Activated CD4-positive, alpha-beta T cell treated with anti-CD3 and anti-CD28 coated beads for 4 hours (primary cell): ENCODE results near the gene COL2A1.

ENCODE experiments used
- DNase-seq, 2 donors: peaks; one replicate each; pipeline ENCODE4 v3.0.0-alpha.2; 2020

Gene COL2A1

DNA sequence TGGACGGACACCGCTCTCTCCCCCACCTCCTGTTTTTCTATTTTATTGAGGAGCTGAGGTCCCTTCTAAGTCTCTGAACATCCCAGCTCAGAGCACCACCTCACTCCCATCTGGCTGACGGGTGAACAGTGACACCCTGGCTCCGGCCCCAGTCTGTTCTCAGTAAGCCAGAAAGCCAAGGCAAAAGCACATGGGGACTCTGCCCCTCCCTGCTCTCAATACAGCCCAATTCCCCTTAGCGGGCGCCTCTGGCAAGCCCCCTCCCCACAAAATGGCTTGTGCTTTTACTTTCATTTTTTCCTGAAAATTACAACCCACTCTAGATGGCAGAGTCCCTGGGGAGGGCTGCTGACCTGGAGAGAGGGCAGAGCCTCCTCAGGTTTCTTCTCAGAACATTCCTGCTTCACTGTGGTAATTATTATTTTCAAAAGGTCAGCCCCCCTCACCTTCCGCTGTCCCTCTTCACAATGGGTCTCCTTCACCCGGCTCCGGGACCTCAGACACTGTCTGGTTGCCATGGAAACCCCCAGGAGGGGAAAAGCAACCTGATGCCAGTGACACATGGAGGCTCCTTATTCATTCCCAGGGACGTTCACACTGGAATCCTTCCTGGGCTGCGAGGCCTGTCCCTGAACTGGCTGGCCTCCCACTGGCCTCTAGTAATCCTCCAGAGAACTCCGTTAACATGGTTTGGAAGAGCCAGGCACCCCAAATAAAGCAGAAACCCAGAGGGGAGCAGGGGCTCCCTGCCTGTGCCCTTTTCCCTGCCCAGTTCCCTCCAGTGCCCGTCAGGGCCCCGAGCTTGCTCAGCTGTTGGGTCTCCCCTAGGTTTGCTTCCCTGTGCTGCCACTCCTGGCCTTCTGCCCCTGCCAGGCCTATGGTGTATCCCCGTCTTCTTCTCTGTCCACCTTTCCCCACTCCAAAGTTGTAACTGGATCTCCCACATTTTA lies 15.9 kb downstream of the COL2A1 start:
- no peak for DNase-seq

DNA sequence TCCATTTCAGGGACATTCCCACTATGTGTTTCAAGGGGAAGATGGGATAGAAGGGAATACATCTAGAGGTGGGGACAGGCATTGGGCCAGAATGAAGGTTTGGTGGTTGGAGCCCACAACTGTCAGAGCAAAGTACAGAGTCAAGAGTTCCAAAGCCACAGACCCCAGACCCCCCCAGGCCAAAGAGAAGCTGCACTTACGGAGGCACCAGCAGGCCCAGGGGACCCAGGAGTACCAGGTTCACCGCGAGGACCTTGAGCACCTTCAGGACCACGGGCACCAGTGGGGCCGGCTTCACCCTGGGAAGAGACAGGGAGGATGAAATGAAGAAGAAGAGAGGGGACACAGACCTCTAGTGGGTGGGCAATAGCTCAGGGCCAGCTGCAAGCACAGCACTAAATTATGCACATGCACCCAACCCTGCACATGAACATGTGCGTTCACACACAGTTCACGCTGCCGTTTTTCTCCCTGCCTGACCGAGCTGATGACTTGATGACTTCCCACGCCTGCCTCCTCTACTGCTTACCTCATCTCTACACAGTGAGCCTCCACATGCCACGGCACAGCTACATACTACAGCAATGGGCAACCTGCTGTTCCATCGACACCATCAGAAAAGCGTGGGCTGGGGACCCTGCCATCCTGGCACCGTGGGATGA lies 16.7 kb downstream of the COL2A1 start:
- DNase-seq, result no peak

DNA sequence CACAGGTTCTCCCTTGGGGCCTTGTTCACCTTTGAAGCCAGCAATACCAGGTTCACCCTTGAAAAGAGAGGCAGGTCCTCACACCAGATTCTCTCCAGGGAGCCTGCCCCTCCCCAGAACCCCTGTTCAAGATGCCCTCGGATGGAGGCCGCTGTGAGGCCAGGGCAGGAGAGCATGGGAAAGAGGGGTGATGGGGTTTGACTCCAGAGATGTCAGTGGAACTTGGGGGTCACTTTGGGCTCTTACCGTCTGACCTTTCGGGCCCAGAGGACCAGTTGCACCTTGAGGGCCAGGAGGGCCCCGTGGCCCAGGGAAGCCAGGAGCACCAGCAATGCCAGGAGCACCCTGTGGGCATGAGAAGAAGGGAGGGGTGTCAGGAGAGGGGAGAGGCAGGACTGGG lies 17.4 kb downstream of the COL2A1 start:
- DNase-seq, result no peak

DNA sequence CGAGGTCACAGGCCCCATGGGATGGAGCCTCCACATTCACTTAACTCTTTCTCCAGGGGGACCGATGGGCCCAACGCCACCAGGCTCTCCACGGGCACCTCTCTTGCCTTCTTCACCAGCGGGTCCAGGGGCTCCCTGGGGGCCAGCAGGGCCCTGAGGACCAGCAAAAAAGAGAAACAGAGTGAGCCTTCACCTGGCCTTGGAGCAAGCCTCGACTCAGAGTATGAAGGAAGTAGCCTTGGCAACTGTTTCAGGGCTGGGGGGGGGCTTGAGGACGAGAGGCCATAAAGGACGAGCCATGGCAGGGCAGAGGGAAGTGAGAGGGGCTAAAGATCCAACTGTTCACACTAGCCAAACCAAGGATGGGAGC lies 18.0 kb downstream of the COL2A1 start:
- no peak for DNase-seq

GRCh38 chr12:47985596-47986290 lies 18.5 kb downstream of the COL2A1 start:
- no peak for DNase-seq

DNA sequence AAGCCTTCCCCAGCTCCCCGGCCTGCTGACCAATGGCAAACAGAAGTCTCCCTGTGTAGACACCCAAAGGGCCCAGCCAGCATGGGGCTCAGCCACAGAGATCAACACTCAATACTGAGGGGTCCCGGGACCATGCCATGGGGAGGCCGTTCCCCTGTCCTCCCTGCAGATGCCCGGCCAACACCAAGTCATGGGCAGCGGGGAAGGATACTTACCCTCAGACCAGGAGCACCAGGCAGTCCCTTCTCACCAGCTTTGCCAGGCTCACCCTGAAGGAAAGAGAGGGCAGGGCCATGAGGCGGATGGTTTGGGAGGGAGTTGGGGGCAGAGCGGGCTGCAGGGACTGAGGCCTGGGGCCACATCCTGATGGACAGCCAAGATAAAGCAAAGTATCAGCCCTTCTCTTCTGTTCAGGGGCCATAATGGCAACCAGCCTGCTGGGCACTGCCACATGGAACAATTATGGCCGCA lies 19.9 kb downstream of the COL2A1 start:
- no peak for DNase-seq

GRCh38 chr12:47983541-47984115 lies 20.6 kb downstream of the COL2A1 start:
- no peak for DNase-seq

GRCh38 chr12:47982770-47983169 lies 21.5 kb downstream of the COL2A1 start:
- no peak for DNase-seq

DNA sequence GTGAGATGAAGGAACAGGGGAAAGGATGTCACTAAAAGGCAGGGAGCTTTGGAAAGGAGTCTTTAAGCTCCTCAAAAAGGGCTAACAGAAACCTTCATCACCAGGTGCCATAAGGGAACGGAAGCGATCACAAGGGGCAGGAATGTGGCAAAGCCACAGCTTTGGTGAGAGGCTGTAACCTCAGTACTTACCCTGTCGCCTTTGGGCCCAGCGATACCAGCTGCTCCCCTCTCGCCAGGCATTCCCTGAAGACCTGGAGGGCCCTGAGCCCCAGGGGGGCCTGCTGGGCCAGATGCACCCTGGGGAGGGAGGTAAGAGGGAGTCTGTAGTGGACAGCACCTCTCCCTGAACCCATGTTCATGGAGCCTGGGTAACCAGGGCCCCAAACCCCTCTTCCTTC lies 22.0 kb downstream of the COL2A1 start:
- DNase-seq, result no peak

- no peak for DNase-seq
Observed at GRCh38 chr12:47981496-47982260, 22.6 kb downstream of the COL2A1 start.

GRCh38 chr12:47980779-47981495 lies 23.3 kb downstream of the COL2A1 start:
- no peak for DNase-seq

DNA sequence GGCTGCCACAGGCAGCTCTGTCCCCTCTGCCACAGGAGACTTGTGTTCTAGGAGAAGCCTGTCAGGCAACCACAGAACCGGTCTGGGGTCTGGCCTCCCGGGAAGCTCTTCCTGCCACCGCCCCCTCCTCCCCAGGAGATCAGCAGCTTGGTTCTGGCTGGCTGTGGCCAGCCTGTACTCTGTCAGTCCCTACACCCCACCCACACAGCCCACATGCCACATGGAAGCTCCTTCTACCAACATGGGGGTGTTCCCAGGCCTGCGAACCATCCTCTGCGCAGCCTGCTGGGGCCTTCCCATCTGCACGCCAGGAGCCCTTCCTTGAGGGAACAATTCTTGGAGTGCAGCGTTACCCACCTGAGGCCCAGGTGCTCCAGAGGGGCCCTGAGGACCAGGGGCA lies 24.1 kb downstream of the COL2A1 start:
- no peak for DNase-seq

GRCh38 chr12:47979686-47980085 lies 24.6 kb downstream of the COL2A1 start:
- DNase-seq, result no peak

GRCh38 chr12:47979166-47979565 lies 25.1 kb downstream of the COL2A1 start:
- DNase-seq, result no peak

DNA sequence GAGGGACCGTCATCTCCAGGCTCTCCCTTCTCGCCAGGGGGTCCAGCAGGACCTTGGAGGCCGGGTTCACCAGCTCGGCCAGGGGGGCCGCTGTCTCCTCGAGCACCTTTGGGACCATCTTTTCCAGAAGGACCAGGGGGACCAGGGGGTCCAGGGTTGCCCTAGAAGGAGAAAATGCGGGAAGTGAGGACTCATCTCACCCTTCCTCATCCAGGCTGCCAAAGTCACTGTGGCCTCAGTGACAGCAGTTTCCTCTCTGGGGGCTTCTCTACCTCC lies 25.7 kb downstream of the COL2A1 start:
- DNase-seq, result no peak

DNA sequence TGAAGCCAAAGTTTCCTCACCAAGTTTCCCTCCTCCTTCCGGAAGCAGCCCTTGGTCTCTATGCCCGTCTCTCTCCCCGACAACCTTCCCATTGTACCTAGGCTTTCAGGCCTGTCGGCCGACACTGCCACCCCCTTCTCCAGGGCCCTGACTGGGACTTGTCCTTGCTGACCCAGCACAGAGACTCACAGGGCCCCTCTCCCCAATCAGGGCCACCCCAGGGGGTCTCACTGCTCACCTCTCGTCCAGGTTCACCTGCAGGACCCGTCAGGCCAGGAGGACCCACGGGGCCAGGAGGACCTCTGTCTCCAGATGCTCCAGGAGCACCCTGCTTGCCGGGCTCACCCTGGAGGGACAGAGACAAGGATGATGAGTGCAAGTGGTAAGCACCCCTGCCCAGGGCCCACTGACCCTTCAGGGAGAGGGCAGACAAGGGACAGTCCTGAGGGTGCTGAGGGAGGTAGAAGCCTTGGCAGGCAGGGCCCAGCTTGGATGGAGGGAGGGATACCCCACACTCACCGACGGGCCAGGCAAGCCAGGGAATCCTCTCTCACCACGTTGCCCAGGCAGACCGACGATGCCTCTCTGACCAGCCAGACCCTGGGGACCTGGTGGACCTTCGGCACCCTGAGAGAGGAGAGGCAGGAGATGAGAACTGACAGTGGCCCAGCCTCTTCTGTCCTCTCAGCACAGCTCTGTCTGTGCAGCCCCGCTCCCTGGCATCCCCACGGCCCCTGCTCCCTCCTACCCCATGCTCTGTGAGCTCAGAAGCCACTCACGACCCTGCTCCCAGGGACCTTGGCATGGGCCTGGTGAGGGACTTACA lies 26.3 kb downstream of the COL2A1 start:
- no peak for DNase-seq

- no peak for DNase-seq
Observed at GRCh38 chr12:47977046-47977771, 27.1 kb downstream of the COL2A1 start.

GRCh38 chr12:47975816-47976215 lies 28.5 kb downstream of the COL2A1 start:
- DNase-seq, result no peak

- DNase-seq, result no peak
Observed at GRCh38 chr12:47975036-47975620, 29.1 kb downstream of the COL2A1 start.

- DNase-seq, result no peak
Observed at GRCh38 chr12:47973870-47974269, 30.4 kb downstream of the COL2A1 start.
